ENCODE results near the gene GRM8. TPM values are rescaled to one million over a fixed set of nuclear protein-coding genes. Genes with fewer than 3 reads are reported as not detected.

The GRM8 gene
- total RNA-seq, 4 donors from 2014 or later, result 0.11 TPM; not detected in 3

DNA sequence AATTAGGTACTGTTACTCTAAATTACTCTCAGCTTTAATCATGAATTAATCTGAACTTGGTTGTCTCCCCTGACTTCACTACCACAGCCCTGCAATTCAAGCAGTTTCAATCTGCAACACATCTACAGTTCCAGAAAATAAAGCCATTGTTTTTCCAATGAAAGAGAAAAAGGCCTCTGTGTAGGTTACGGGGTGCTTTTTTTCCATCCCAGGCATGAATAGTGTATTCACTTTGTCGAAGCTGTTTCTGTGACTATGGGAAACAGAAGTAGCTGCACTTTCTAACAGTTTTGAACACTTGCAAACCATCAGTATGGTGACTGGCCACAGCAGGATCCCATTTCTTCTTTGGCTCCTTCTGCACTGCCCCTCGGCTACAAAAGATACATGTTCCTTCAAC is 460.2 kb downstream of the GRM8 start:
- TF ChIP-seq POLR2A (IDR thresholded peaks at IDR 0.05; ENCODE audit: low read depth) (no peak), EP300 (IDR thresholded peaks at IDR 0.05) (no peak), POLR2AphosphoS5 (IDR thresholded peaks at IDR 0.05) (no peak)
- TF ChIP-seq, protein P1, sequence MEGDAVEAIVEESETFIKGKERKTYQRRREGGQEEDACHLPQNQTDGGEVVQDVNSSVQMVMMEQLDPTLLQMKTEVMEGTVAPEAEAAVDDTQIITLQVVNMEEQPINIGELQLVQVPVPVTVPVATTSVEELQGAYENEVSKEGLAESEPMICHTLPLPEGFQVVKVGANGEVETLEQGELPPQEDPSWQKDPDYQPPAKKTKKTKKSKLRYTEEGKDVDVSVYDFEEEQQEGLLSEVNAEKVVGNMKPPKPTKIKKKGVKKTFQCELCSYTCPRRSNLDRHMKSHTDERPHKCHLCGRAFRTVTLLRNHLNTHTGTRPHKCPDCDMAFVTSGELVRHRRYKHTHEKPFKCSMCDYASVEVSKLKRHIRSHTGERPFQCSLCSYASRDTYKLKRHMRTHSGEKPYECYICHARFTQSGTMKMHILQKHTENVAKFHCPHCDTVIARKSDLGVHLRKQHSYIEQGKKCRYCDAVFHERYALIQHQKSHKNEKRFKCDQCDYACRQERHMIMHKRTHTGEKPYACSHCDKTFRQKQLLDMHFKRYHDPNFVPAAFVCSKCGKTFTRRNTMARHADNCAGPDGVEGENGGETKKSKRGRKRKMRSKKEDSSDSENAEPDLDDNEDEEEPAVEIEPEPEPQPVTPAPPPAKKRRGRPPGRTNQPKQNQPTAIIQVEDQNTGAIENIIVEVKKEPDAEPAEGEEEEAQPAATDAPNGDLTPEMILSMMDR (IDR thresholded peaks at IDR 0.05), result no peak
- intact Hi-C loops (cut with DNase I), result no loop called here

DNA sequence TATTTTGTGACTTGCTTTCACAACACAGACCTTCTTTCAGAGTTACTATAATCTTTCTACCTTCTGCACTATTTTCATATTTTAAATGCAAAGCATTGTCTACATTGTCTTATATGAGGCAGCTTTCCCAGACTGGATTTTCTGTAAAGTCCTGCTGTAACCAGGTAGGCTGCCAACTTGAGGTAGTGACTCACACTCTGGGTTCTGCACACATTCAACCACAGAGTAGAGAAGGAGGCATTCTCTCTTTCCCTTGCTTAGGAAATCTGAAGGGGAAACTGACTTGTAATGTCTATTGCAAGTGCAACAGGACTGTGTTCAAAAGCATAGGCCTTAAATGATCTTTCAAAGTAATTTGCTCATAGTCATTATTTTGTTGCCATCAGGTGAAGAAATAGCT is 461.4 kb downstream of the GRM8 start:
- TF ChIP-seq, protein P1 (IDR thresholded peaks at IDR 0.05), result no peak
- no peak for TF ChIP-seq POLR2A (IDR thresholded peaks at IDR 0.05; ENCODE audit: low read depth)
- TF ChIP-seq POLR2AphosphoS5 (IDR thresholded peaks at IDR 0.05), result no peak
- no peak for TF ChIP-seq EP300 (IDR thresholded peaks at IDR 0.05)
- no peaks in the 10 kb centered on the region for H3K36me3 ChIP-seq
- no peak overlapping the region for H3K27ac ChIP-seq (replicated peaks in 1 of 4)
- DNase-seq (ENCODE audit: extremely low spot score), result no peak
- intact Hi-C loops (cut with DNase I), result no loop called here
- H3K4me1 ChIP-seq, result no peaks in the 10 kb centered on the region
- H3K27me3 ChIP-seq, result no peaks in the 10 kb centered on the region
- H3K4me3 ChIP-seq, result no peak overlapping the region
- no peaks in the 10 kb centered on the region for H3K9me3 ChIP-seq

More for the DNA sequence above, 460.2 kb downstream of the GRM8 start:
- Histone ChIP-seq H3K27ac (replicated peaks in 1 of 4) (no peak overlapping the region), H3K4me3 (no peak overlapping the region), H3K9me3 (no peaks in the 10 kb centered on the region), H3K36me3 (no peaks in the 10 kb centered on the region), H3K4me1 (no peaks in the 10 kb centered on the region), H3K27me3 (no peaks in the 10 kb centered on the region)
- DNase-seq (ENCODE audit: extremely low spot score), result no peak
- WGBS, result 58% methylated on average over 3 of the region's 3 CpGs

DNA sequence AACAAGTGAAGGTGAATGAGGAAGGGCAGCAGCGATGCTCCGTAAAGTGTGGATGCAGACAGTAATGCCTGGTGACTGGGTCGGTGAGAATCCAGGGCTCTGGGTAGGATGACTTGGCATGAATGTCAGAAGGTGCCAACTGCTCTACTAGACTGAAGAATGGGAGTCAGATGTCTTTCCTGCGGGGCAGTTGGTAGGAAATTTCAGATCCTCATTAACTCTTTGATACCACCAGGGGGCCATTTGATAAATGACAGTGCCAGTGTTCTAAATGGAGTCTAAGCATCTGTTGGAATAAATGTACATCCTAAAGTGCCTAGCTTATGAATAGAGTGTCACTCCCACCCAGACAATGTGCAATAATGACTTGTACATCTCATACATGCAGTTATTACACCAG is 462.0 kb downstream of the GRM8 start:
- no peak for DNase-seq (ENCODE audit: extremely low spot score)
- H3K36me3 ChIP-seq, result no peaks in the 10 kb centered on the region
- intact Hi-C loops (cut with DNase I), result no loop called here
- no peaks in the 10 kb centered on the region for H3K27me3 ChIP-seq
- no peak overlapping the region for H3K27ac ChIP-seq (replicated peaks in 1 of 4)
- 82% methylated on average over 4 of the region's 4 CpGs for WGBS
- no peak for TF ChIP-seq EP300 (IDR thresholded peaks at IDR 0.05)
- no peak for TF ChIP-seq POLR2AphosphoS5 (IDR thresholded peaks at IDR 0.05)
- no peak for TF ChIP-seq POLR2A (IDR thresholded peaks at IDR 0.05; ENCODE audit: low read depth)
- TF ChIP-seq, protein P1 (IDR thresholded peaks at IDR 0.05), result no peak
- H3K9me3 ChIP-seq, result no peaks in the 10 kb centered on the region
- no peaks in the 10 kb centered on the region for H3K4me1 ChIP-seq
- no peak overlapping the region for H3K4me3 ChIP-seq

DNA sequence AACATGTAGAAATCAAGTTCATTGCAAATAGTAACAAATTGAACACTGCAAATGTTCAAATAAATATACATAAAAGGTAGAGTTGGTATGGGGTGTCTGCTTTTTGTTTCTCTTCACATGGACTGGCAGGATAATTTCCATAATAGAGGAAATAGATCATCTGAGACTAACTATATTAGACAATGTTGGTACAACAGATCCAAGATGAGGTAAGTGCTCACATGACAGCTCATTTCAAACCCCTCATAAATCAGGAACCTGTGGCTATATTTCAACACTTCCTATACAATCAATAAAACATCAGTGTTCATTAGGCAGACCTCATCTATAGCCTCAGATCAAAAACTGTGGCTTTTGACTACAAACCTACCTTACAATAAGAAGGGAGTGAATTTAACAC is 469.1 kb downstream of the GRM8 start:
- H3K36me3 ChIP-seq, result no peaks in the 10 kb centered on the region
- no peaks in the 10 kb centered on the region for H3K4me1 ChIP-seq
- TF ChIP-seq POLR2AphosphoS5 (IDR thresholded peaks at IDR 0.05) (no peak), POLR2A (IDR thresholded peaks at IDR 0.05; ENCODE audit: low read depth) (no peak), EP300 (IDR thresholded peaks at IDR 0.05) (no peak)
- TF ChIP-seq, protein P1 (IDR thresholded peaks at IDR 0.05), result no peak
- no peak overlapping the region for H3K4me3 ChIP-seq
- H3K27ac ChIP-seq (replicated peaks in 1 of 4), result no peak overlapping the region
- H3K9me3 ChIP-seq, result no peaks in the 10 kb centered on the region
- no peak for DNase-seq (ENCODE audit: extremely low spot score)
- H3K27me3 ChIP-seq, result no peaks in the 10 kb centered on the region
- intact Hi-C loops (cut with DNase I), result no loop called here

DNA sequence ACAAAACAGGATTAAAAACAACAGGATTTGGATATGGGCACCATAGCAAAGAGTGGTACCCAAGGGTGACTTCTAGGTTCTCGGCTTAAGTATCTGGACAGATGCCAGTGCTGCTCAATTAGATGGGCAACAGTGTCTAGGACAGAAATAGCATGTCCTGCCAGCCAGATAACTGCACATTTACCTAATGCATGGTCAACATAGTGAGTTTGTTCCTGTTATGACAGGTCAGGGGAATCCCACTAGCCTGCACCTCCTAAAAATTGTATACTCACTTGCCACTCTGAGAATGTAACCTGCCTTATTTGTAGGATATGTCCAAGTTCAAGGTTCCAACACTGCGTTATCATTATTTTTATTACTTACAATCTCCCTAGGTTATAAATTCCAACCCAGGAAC is 471.7 kb downstream of the GRM8 start:
- Histone ChIP-seq H3K4me1 (no peaks in the 10 kb centered on the region), H3K4me3 (no peak overlapping the region), H3K27me3 (no peaks in the 10 kb centered on the region), H3K9me3 (no peaks in the 10 kb centered on the region), H3K36me3 (no peaks in the 10 kb centered on the region), H3K27ac (replicated peaks in 1 of 4) (no peak overlapping the region)
- DNase-seq (ENCODE audit: extremely low spot score), result no peak
- intact Hi-C loops (cut with DNase I), result no loop called here
- TF ChIP-seq POLR2A (IDR thresholded peaks at IDR 0.05; ENCODE audit: low read depth) (no peak), POLR2AphosphoS5 (IDR thresholded peaks at IDR 0.05) (no peak), EP300 (IDR thresholded peaks at IDR 0.05) (no peak)
- TF ChIP-seq, protein P1 (IDR thresholded peaks at IDR 0.05), result no peak
- 91% methylated on average over 2 of the region's 2 CpGs for WGBS
